DMS114 treated with DMSO at 0.1 percent for 48 hours (cell line): ENCODE results near the gene AFDN.
A peak's percentile ranks its signal among the peaks of the same experiment; 100 is the strongest.

Source experiments
- DNase-seq: peaks from one replicate; lab custom pipeline; 2025; ENCODE audit not compliant: unreplicated experiment; lab: John Stamatoyannopoulos, UW

Gene AFDN

GRCh38 chr6:167811442-167812087, 15.1 kb upstream of the AFDN start:
- no peak for DNase-seq

GRCh38 chr6:167812088-167812487, 14.6 kb upstream of the AFDN start:
- DNase-seq = no peak

- peak; percentile 26 for DNase-seq
Measured at GRCh38 chr6:167815296-167815980, 11.3 kb upstream of the AFDN start.

- no peak for DNase-seq
Measured at GRCh38 chr6:167817016-167817415, 9.7 kb upstream of the AFDN start.

- DNase-seq = no peak
Measured at GRCh38 chr6:167817729-167818128, 9.0 kb upstream of the AFDN start.

GRCh38 chr6:167819576-167819975, 7.1 kb upstream of the AFDN start:
- DNase-seq = no peak

GRCh38 chr6:167820681-167821080, 6.0 kb upstream of the AFDN start:
- no peak for DNase-seq

- no peak for DNase-seq
Measured at GRCh38 chr6:167824591-167825331, 1.9 kb upstream of the AFDN start.

- no peak for DNase-seq
Measured at GRCh38 chr6:167825332-167826229, 1.1 kb upstream of the AFDN start.

GRCh38 chr6:167826230-167826895, 348 bp upstream of the AFDN start:
- DNase-seq = peak; percentile 30

- peak; percentile 6 for DNase-seq
Measured at GRCh38 chr6:167827583-167828324, 1.0 kb downstream of the AFDN start.

GRCh38 chr6:167828325-167828956, 1.7 kb downstream of the AFDN start:
- DNase-seq = no peak

- no peak for DNase-seq
Measured at GRCh38 chr6:167829513-167829912, 2.8 kb downstream of the AFDN start.

- DNase-seq = no peak
Measured at GRCh38 chr6:167831281-167831828, 4.6 kb downstream of the AFDN start.

- no peak for DNase-seq
Measured at GRCh38 chr6:167832497-167833395, 6.0 kb downstream of the AFDN start.

- DNase-seq = no peak
Measured at GRCh38 chr6:167833396-167833763, 6.7 kb downstream of the AFDN start.

GRCh38 chr6:167835260-167835659, 8.5 kb downstream of the AFDN start:
- DNase-seq = no peak

- no peak for DNase-seq
Measured at GRCh38 chr6:167836721-167837120, 10.0 kb downstream of the AFDN start.
